ENCODE measurements around the gene VRTN.
A peak's percentile ranks its signal among the peaks of the same experiment; 100 is the strongest.
"Not testable (repeated sequence)": the region's sequence is repeated elsewhere in the genome, so short reads cannot be mapped to it uniquely, and the experiment has no call there.

Gene VRTN

GRCh38 chr14:74326369-74327152 is 21.7 kb upstream of the VRTN start:
- H3K4me2 ChIP-seq (ENCODE audit: low read depth, low read length, poor library complexity, severe bottlenecking): no peak overlapping the region
- no peaks in the 10 kb centered on the region for H3K36me3 ChIP-seq (ENCODE audit: insufficient read depth, low read length)
- H3K9ac ChIP-seq (ENCODE audit: low read depth, low read length, poor library complexity, severe bottlenecking): no peak overlapping the region
- H3K9me3 ChIP-seq (ENCODE audit: insufficient read depth, low read depth, low read length): no peaks in the 10 kb centered on the region
- no peaks in the 10 kb centered on the region for H3K79me2 ChIP-seq (ENCODE audit: insufficient read depth, low read length)
- H3K4me1 ChIP-seq (ENCODE audit: insufficient read depth, low read length, poor library complexity, severe bottlenecking): no peaks in the 10 kb centered on the region
- H4K20me1 ChIP-seq (ENCODE audit: insufficient read depth, low read length, poor library complexity, severe bottlenecking): no peaks in the 10 kb centered on the region
- H3F3A ChIP-seq (ENCODE audit: low read depth): no peaks in the 10 kb centered on the region
- no peak overlapping the region for H3K4me3 ChIP-seq (ENCODE audit: low read length, poor library complexity, severe bottlenecking)
- no peaks in the 10 kb centered on the region for H3K9me2 ChIP-seq (replicated peaks; ENCODE audit: low read depth, low read length)
- peak overlapping the region; percentile 81; the same call in 1 of the 2 replicates for H2AFZ ChIP-seq (ENCODE audit: low read length)
- TF ChIP-seq EZH2phosphoT487 (IDR thresholded peaks at IDR 0.05; ENCODE audit: borderline replicate concordance): no peak
- no peak for TF ChIP-seq CTCF (conservative IDR thresholded peaks at IDR 0.05; ENCODE audit: low read length)
- H3K27me3 ChIP-seq (ENCODE audit: insufficient read depth, low read length, poor library complexity, severe bottlenecking): no peaks in the 10 kb centered on the region

DNA sequence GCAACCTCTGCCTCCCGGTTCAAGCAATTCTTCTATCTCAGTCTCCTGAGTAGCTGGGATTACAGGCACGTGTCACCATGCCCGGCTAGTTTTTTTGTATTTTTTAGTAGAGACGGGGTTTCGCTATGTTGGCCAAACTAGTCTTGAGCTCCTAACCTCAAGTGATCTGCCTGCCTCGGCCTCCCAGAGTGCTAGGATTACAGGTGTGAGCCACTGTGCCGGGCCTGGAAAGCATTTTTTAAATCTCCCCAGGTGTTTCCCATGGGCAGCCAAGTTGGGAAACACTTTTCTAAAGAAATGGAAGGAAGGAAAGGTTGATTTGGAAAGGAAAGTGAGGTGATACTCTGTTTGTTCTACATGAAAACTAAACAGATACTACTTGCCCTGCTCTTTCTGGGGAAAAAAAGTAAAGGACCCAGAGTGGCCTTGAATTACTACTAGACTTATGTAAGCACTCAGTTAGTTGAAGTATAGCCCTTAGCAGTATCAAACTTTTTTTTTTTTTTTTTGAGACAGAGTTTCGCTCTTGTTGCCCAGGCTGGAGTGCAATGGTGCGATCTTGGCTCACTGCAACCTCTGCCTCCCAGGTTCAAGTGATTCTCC is 18.2 kb upstream of the VRTN start:
- not testable (repeated sequence) for H3K27me3 ChIP-seq (ENCODE audit: insufficient read depth, low read length, poor library complexity, severe bottlenecking); H4K20me1 ChIP-seq (ENCODE audit: insufficient read depth, low read length, poor library complexity, severe bottlenecking); H3K36me3 ChIP-seq (ENCODE audit: insufficient read depth, low read length); H3K9ac ChIP-seq (ENCODE audit: low read depth, low read length, poor library complexity, severe bottlenecking); H3K9me3 ChIP-seq (ENCODE audit: insufficient read depth, low read depth, low read length); H3K4me1 ChIP-seq (ENCODE audit: insufficient read depth, low read length, poor library complexity, severe bottlenecking); H3K79me2 ChIP-seq (ENCODE audit: insufficient read depth, low read length); H3K4me3 ChIP-seq (ENCODE audit: low read length, poor library complexity, severe bottlenecking); H3K9me2 ChIP-seq (replicated peaks; ENCODE audit: low read depth, low read length); H3F3A ChIP-seq (ENCODE audit: low read depth); H3K4me2 ChIP-seq (ENCODE audit: low read depth, low read length, poor library complexity, severe bottlenecking); H2AFZ ChIP-seq (ENCODE audit: low read length)

- H2AFZ ChIP-seq (ENCODE audit: low read length): no peak overlapping the region
- no peaks in the 10 kb centered on the region for H3F3A ChIP-seq (ENCODE audit: low read depth)
- no peaks in the 10 kb centered on the region for H3K9me3 ChIP-seq (ENCODE audit: insufficient read depth, low read depth, low read length)
Observed at GRCh38 chr14:74333909-74334308, 14.4 kb upstream of the VRTN start.

More at GRCh38 chr14:74333909-74334308, 14.4 kb upstream of the VRTN start:
- Histone ChIP-seq H4K20me1 (ENCODE audit: insufficient read depth, low read length, poor library complexity, severe bottlenecking) (no peaks in the 10 kb centered on the region), H3K4me1 (ENCODE audit: insufficient read depth, low read length, poor library complexity, severe bottlenecking) (no peaks in the 10 kb centered on the region), H3K27me3 (ENCODE audit: insufficient read depth, low read length, poor library complexity, severe bottlenecking) (no peaks in the 10 kb centered on the region), H3K9me2 (replicated peaks; ENCODE audit: low read depth, low read length) (no peaks in the 10 kb centered on the region), H3K79me2 (ENCODE audit: insufficient read depth, low read length) (no peaks in the 10 kb centered on the region), H3K36me3 (ENCODE audit: insufficient read depth, low read length) (no peaks in the 10 kb centered on the region), H3K4me2 (ENCODE audit: low read depth, low read length, poor library complexity, severe bottlenecking) (no peak overlapping the region), H3K4me3 (ENCODE audit: low read length, poor library complexity, severe bottlenecking) (no peak overlapping the region), H3K9ac (ENCODE audit: low read depth, low read length, poor library complexity, severe bottlenecking) (no peak overlapping the region)
- TF ChIP-seq EZH2phosphoT487 (IDR thresholded peaks at IDR 0.05; ENCODE audit: borderline replicate concordance): no peak
- no peak for TF ChIP-seq CTCF (conservative IDR thresholded peaks at IDR 0.05; ENCODE audit: low read length)
